ENCODE measurements around the gene DNAI1. TPM values are rescaled to one million over a fixed set of nuclear protein-coding genes. Genes with fewer than 3 reads are reported as not detected.

DNAI1 gene
- polyA plus RNA-seq, 6 donors from 2014 or later: not detected

- Mint-ChIP-seq H3K9me3 (no peaks in the 10 kb centered on the region), H3K4me1 (peaks cover 0 to 3% (median 0%) of the 10 kb centered on the region in 3 donors), H3K27ac (no peak overlapping the region), H3K36me3 (no peaks in the 10 kb centered on the region), H3K4me3 (no peak overlapping the region), H3K27me3 (peaks cover 39 to 56% (median 53%) of the 10 kb centered on the region in 3 donors)
- DNase-seq: no peak
- no peak for ATAC-seq (ENCODE audit: low read depth in 2 of 2)
These were observed 43.4 kb downstream of the DNAI1 start for GRCh38 chr9:34501889-34502425.

DNA sequence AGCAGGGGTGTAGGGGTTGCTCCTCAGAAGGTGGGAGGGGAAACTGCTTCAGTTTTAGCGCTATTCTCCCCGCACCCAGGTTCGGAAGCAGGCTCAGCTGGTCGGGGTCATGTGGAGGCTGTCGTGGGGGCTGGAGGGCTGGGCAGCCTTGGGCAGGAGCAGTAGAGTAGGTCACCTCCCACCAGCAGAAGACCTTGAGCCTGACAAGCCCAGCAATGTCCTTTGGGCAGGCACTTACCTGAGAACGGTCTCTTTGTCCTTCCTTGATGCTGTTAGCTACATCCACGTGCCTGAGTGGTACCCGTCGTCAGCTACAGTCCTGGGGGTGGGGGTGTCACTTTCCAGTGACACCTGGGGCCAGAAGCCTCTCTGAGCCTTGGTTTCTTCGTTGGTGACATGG lies 43.9 kb downstream of the DNAI1 start:
- H3K4me3 Mint-ChIP-seq: no peak overlapping the region
- H3K9me3 Mint-ChIP-seq: no peaks in the 10 kb centered on the region
- DNase-seq (no peak), ATAC-seq (ENCODE audit: low read depth in 2 of 2) (no peak)
- H3K27ac Mint-ChIP-seq: no peak overlapping the region
- peaks cover 0 to 3% (median 0%) of the 10 kb centered on the region in 3 donors for H3K4me1 Mint-ChIP-seq
- H3K27me3 Mint-ChIP-seq: peaks cover 33 to 51% (median 50%) of the 10 kb centered on the region in 3 donors
- H3K36me3 Mint-ChIP-seq: no peaks in the 10 kb centered on the region

DNA sequence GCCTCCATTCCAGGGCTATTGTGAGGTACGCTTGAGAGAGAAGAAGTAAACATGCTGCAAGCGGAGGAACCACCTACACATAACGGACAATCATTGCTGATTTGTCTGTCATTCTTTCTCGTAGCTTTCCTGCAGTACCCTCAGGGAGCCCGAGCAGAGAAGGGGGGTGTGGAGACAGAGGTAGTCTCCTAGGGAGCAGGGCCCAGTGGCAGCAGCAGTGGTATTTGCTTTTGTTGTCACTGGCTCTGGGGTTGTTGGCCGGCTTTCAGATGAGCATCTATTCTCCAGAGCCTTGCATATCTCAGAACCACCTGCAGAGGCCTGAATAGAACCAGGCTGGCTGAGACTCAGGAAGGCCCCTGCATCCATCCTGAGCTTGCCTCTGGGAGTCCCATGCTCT lies 44.3 kb downstream of the DNAI1 start:
- Mint-ChIP-seq H3K27me3 (peaks cover 29 to 47% (median 46%) of the 10 kb centered on the region in 3 donors), H3K4me3 (no peak overlapping the region), H3K27ac (no peak overlapping the region), H3K9me3 (no peaks in the 10 kb centered on the region), H3K4me1 (peaks cover 0 to 3% (median 0%) of the 10 kb centered on the region in 3 donors), H3K36me3 (no peaks in the 10 kb centered on the region)
- no peak for ATAC-seq (ENCODE audit: low read depth in 2 of 2)
- DNase-seq: no peak

DNA sequence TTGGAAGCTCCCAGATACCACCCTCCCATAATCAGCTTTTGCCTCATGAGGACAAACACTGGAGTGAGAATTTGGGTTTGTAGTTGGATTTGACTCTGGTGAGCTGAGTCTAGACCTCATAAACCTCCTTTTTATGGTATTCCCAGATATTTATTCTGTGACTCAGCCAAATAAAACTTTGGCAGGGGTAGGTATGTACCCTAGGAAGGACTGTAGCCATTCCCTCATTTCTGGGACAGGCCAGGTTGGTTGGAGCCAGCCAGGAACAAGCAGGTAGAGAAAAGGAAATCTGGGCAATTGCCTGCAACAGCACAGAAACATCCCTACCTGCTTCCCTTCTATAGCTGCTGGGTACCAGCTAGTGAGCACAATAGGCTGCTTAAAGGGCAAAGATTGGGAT lies 44.8 kb downstream of the DNAI1 start:
- Mint-ChIP-seq H3K9me3 (no peaks in the 10 kb centered on the region), H3K4me3 (no peak overlapping the region), H3K4me1 (peaks cover 0 to 3% (median 0%) of the 10 kb centered on the region in 3 donors), H3K36me3 (no peaks in the 10 kb centered on the region), H3K27ac (no peak overlapping the region), H3K27me3 (peaks cover 29 to 43% (median 43%) of the 10 kb centered on the region in 3 donors)
- ATAC-seq (ENCODE audit: low read depth in 2 of 2) (no peak), DNase-seq (no peak)

- Mint-ChIP-seq H3K36me3 (no peaks in the 10 kb centered on the region), H3K27me3 (peaks cover 16 to 39% (median 38%) of the 10 kb centered on the region in 3 donors), H3K27ac (no peak overlapping the region), H3K9me3 (no peaks in the 10 kb centered on the region), H3K4me3 (no peak overlapping the region), H3K4me1 (peaks cover 0 to under 1% (median 0%) of the 10 kb centered on the region in 3 donors)
- no peak for ATAC-seq (ENCODE audit: low read depth in 2 of 2)
- no peak for DNase-seq
These were observed 46.9 kb downstream of the DNAI1 start for GRCh38 chr9:34505370-34506120.

GRCh38 chr9:34506623-34507022 lies 48.0 kb downstream of the DNAI1 start:
- no peak overlapping the region for H3K4me3 Mint-ChIP-seq
- no peaks in the 10 kb centered on the region for H3K36me3 Mint-ChIP-seq
- no peaks in the 10 kb centered on the region for H3K4me1 Mint-ChIP-seq
- no peaks in the 10 kb centered on the region for H3K9me3 Mint-ChIP-seq
- H3K27me3 Mint-ChIP-seq: peaks cover 18 to 48% (median 38%) of the 10 kb centered on the region in 3 donors
- DNase-seq (no peak), ATAC-seq (ENCODE audit: low read depth in 2 of 2) (no peak)
- H3K27ac Mint-ChIP-seq: no peak overlapping the region

DNA sequence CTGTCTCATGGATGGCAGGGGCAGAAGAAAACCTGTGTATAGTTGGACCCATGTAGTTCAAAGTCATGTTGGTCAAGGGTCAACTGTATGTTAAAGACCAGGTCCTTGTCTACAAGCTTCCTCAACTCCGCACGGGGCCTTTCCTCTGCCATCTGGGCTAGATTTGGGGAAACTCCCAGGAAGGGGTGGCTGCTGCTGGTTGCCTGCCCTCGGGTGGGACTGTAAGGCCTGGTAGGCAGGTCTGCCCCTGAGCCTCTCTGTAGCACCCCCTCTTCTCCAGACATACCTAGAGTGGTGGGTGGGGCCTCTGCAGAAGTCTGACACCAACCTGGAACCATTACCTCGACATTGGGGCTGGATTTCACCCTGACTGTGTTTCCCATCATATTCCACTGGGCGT lies 49.0 kb downstream of the DNAI1 start:
- DNase-seq: no peak
- Mint-ChIP-seq H3K4me1 (no peaks in the 10 kb centered on the region), H3K36me3 (no peaks in the 10 kb centered on the region), H3K27me3 (peaks cover 18 to 49% (median 38%) of the 10 kb centered on the region in 3 donors), H3K9me3 (no peaks in the 10 kb centered on the region), H3K27ac (peak overlapping the region in 1 of 6 donors; percentile 5), H3K4me3 (no peak overlapping the region)
- ATAC-seq (ENCODE audit: low read depth in 2 of 2): no peak

DNA sequence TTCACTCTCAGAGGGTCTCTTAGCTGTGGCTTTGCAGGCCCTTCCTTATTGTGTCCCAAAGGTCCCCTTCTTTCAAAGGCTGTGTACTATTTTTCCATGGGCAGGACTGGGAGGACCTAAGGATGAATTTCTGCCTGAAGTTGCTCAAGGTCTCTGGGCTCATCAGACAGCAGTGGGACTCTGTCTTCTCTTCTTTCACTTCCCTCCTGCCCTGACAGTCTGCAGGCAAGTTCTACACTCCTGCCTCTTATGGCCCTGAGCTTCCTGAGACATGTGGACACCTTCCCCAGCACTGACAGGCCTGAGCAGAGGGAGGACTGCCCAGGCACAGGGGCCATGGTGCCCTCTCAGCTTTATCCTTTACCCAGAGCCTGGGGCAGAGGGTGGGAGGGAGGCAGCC lies 49.4 kb downstream of the DNAI1 start:
- ATAC-seq (ENCODE audit: low read depth in 2 of 2) (no peak), DNase-seq (no peak)
- H3K4me3 Mint-ChIP-seq: no peak overlapping the region
- peaks cover 18 to 46% (median 38%) of the 10 kb centered on the region in 3 donors for H3K27me3 Mint-ChIP-seq
- H3K4me1 Mint-ChIP-seq: no peaks in the 10 kb centered on the region
- H3K36me3 Mint-ChIP-seq: no peaks in the 10 kb centered on the region
- H3K9me3 Mint-ChIP-seq: no peaks in the 10 kb centered on the region
- H3K27ac Mint-ChIP-seq: no peak overlapping the region

GRCh38 chr9:34508463-34508862 lies 49.9 kb downstream of the DNAI1 start:
- DNase-seq (no peak), ATAC-seq (ENCODE audit: low read depth in 2 of 2) (no peak)
- Mint-ChIP-seq H3K27me3 (peaks cover 18 to 45% (median 36%) of the 10 kb centered on the region in 3 donors), H3K9me3 (no peaks in the 10 kb centered on the region), H3K4me3 (no peak overlapping the region), H3K4me1 (no peaks in the 10 kb centered on the region), H3K36me3 (no peaks in the 10 kb centered on the region), H3K27ac (peak overlapping the region in 1 of 6 donors; percentile 76)

- Mint-ChIP-seq H3K36me3 (no peaks in the 10 kb centered on the region), H3K9me3 (no peaks in the 10 kb centered on the region), H3K4me1 (no peaks in the 10 kb centered on the region), H3K4me3 (no peak overlapping the region), H3K27me3 (peaks cover 18 to 40% (median 31%) of the 10 kb centered on the region in 3 donors), H3K27ac (no peak overlapping the region)
- DNase-seq (no peak), ATAC-seq (ENCODE audit: low read depth in 2 of 2) (no peak)
These were observed 50.3 kb downstream of the DNAI1 start for GRCh38 chr9:34508951-34509350.

GRCh38 chr9:34510497-34511468 lies 52.2 kb downstream of the DNAI1 start:
- Mint-ChIP-seq H3K36me3 (no peaks in the 10 kb centered on the region), H3K27me3 (peaks cover 4 to 35% (median 25%) of the 10 kb centered on the region in 3 donors), H3K27ac (no peak overlapping the region), H3K9me3 (no peaks in the 10 kb centered on the region), H3K4me1 (no peaks in the 10 kb centered on the region), H3K4me3 (no peak overlapping the region)
- DNase-seq (no peak), ATAC-seq (ENCODE audit: low read depth in 2 of 2) (no peak)

DNA sequence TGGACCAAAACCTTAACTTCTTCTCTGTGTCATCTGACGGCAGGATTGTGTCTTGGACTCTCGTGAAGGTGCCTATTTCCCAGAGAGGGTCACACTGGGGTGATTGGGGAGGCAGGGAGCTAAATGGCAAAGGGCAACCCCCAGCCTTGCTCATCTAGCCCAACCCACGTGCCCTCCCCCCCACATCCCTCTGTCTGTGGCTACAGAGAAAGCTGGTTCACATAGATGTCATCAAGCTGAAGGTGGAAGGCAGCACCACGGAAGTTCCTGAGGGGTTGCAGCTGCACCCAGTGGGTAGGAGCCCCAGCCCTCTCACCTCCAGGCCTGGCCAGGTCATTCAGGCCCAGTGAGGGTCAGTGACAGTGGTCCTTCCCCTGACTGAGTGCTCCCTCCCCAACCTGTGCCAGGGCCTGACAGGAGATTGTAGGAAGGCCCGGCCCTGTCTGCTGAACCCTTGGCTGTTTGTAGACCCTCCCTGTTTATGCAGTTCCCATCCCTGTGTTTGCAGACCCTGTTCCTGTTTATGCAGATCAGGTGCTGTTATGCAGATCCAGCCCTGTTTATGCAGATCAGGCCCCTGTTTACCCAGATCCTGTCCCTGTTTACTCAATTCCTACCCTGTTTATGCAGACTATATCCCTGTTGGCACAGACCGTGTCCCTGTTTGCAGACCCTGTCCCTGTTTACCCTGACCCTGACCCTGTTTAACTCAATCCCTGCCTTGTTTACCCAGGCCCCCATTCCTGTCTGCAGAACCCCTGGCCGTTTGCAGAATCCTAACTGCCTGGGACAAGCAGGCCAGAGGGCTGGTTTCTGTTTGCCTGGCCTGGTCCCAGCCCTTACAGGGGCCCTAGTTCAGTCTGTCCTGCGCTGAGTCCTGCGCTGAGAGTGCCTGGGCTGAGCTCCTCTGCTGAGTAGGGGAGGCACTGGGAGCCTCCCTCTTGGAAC lies 53.8 kb downstream of the DNAI1 start:
- no peaks in the 10 kb centered on the region for H3K9me3 Mint-ChIP-seq
- H3K4me1 Mint-ChIP-seq: no peaks in the 10 kb centered on the region
- peaks cover 11 to 45% (median 27%) of the 10 kb centered on the region in 3 donors for H3K27me3 Mint-ChIP-seq
- DNase-seq: no peak
- no peaks in the 10 kb centered on the region for H3K36me3 Mint-ChIP-seq
- H3K27ac Mint-ChIP-seq: no peak overlapping the region
- ATAC-seq (ENCODE audit: low read depth in 2 of 2): no peak
- no peak overlapping the region for H3K4me3 Mint-ChIP-seq

All from naive B cell (primary cell).